ENCODE data around the gene SPDYA. TPM values are rescaled to one million over a fixed set of nuclear protein-coding genes. Genes with fewer than 3 reads are reported as not detected.

SPDYA gene
- total RNA-seq, 3 donors from 2014 or later (not counting 1 experiment from before 2014, with no cell fraction given) = 5.6 to 8.1 (median 8.0) TPM

GRCh38 chr2:28801726-28802125 lies 8.9 kb upstream of the SPDYA start:
- peaks cover 50% of the 10 kb centered on the region for H3K36me3 ChIP-seq (ENCODE audit: control insufficient read depth, insufficient read depth, low read length)
- Mint-ChIP-seq H3K4me1 (peaks cover 20 to 24% of the 10 kb centered on the region in 2 donors), H3K27ac (peak overlapping the region in 1 of 2 donors; percentile 59), H3K9me3 (no peaks in the 10 kb centered on the region), H3K27me3 (ENCODE audit: low read depth in 2 of 2) (no peaks in the 10 kb centered on the region), H3K36me3 (no peaks in the 10 kb centered on the region), H3K4me3 (no peak overlapping the region)
- no peaks in the 10 kb centered on the region for H3K27me3 ChIP-seq (ENCODE audit: control insufficient read depth, insufficient read depth, low read length)
- H3K9me3 ChIP-seq (ENCODE audit: control insufficient read depth, insufficient read depth, low read length) = no peaks in the 10 kb centered on the region
- 98% methylated on average over 2 of the region's 3 CpGs for WGBS (ENCODE audit: insufficient coverage)
- H3K27ac ChIP-seq (ENCODE audit: low read length) = no peak overlapping the region
- no peak for TF ChIP-seq CTCF (IDR thresholded peaks at IDR 0.05)
- ATAC-seq = no peak
- no peak for DNase-seq
- H3K4me1 ChIP-seq (ENCODE audit: control insufficient read depth, insufficient read depth, low read length) = no peaks in the 10 kb centered on the region
- H3K4me3 ChIP-seq (ENCODE audit: low read length) = no peak overlapping the region
- intact Hi-C loops (cut with micrococcal nuclease) = no loop called here

DNA sequence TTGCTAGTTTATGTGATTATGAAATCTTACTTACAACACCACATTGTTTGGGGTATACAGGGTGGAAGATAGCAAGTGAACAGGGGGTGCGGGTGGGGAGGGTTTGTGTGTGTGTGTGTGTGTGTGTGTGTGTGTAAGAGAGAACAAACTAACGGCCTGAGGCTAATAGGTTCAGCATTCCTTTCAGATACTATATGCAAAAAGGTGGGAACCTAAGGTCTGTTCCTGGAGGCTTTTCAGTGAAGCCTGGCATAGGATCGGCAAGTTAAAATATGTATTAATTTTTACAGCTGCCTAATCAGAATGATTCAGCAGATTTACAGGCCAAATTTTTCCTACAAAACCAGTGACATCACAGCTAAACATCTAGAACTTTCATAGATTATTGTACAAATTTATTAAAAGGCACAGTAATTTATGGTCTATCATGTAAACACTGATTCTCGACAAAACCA lies 7.6 kb upstream of the SPDYA start:
- H3K36me3 ChIP-seq (ENCODE audit: control insufficient read depth, insufficient read depth, low read length) = peaks cover 48% of the 10 kb centered on the region
- Mint-ChIP-seq H3K4me3 (no peak overlapping the region), H3K9me3 (no peaks in the 10 kb centered on the region), H3K27me3 (ENCODE audit: low read depth in 2 of 2) (no peaks in the 10 kb centered on the region), H3K4me1 (peaks cover 7 to 13% of the 10 kb centered on the region in 2 donors), H3K36me3 (no peaks in the 10 kb centered on the region), H3K27ac (peak overlapping the region; percentile 29 to 59)
- no peak for DNase-seq
- H3K4me1 ChIP-seq (ENCODE audit: control insufficient read depth, insufficient read depth, low read length) = no peaks in the 10 kb centered on the region
- H3K27me3 ChIP-seq (ENCODE audit: control insufficient read depth, insufficient read depth, low read length) = no peaks in the 10 kb centered on the region
- H3K4me3 ChIP-seq (ENCODE audit: low read length) = no peak overlapping the region
- 78% methylated on average over 2 of the region's 4 CpGs for WGBS (ENCODE audit: insufficient coverage)
- H3K9me3 ChIP-seq (ENCODE audit: control insufficient read depth, insufficient read depth, low read length) = no peaks in the 10 kb centered on the region
- no peak overlapping the region for H3K27ac ChIP-seq (ENCODE audit: low read length)
- intact Hi-C loops (cut with micrococcal nuclease) = no loop called here
- TF ChIP-seq CTCF (IDR thresholded peaks at IDR 0.05) = no peak
- no peak for ATAC-seq

- no peaks in the 10 kb centered on the region for H3K9me3 Mint-ChIP-seq
- Histone ChIP-seq H3K27ac (ENCODE audit: low read length) (peak overlapping the region; percentile 61), H3K9me3 (ENCODE audit: control insufficient read depth, insufficient read depth, low read length) (no peaks in the 10 kb centered on the region), H3K4me3 (ENCODE audit: low read length) (peak overlapping the region; percentile 55), H3K36me3 (ENCODE audit: control insufficient read depth, insufficient read depth, low read length) (peaks cover 5% of the 10 kb centered on the region), H3K4me1 (ENCODE audit: control insufficient read depth, insufficient read depth, low read length) (peaks cover 18% of the 10 kb centered on the region), H3K27me3 (ENCODE audit: control insufficient read depth, insufficient read depth, low read length) (no peaks in the 10 kb centered on the region)
- peaks cover 14 to 15% of the 10 kb centered on the region in 2 donors for H3K4me1 Mint-ChIP-seq
- H3K4me3 Mint-ChIP-seq = peak overlapping the region; percentile 89
- H3K27me3 Mint-ChIP-seq (ENCODE audit: low read depth in 2 of 2) = no peaks in the 10 kb centered on the region
- intact Hi-C loops (cut with micrococcal nuclease) = loop anchor here (1.0 to 10.0 kb wide), 2 partner anchors 59 to 305 kb away; partner anchors contain the start of genes CLIP4 and PPP1CB
- WGBS (ENCODE audit: insufficient coverage) = 62% methylated on average over 10 of the region's 10 CpGs
- ATAC-seq = peak in 1 of 3 donors; percentile 4
- H3K27ac Mint-ChIP-seq = peak overlapping the region; percentile 81 to 92
- no peaks in the 10 kb centered on the region for H3K36me3 Mint-ChIP-seq
- DNase-seq = no peak
- no peak for TF ChIP-seq CTCF (IDR thresholded peaks at IDR 0.05)
Observed at GRCh38 chr2:28809927-28810326, 707 bp upstream of the SPDYA start.

GRCh38 chr2:28818053-28818452 lies 7.4 kb downstream of the SPDYA start:
- no peak for TF ChIP-seq CTCF (IDR thresholded peaks at IDR 0.05)
- Histone ChIP-seq H3K4me3 (ENCODE audit: low read length) (no peak overlapping the region), H3K9me3 (ENCODE audit: control insufficient read depth, insufficient read depth, low read length) (no peaks in the 10 kb centered on the region), H3K27ac (ENCODE audit: low read length) (no peak overlapping the region), H3K4me1 (ENCODE audit: control insufficient read depth, insufficient read depth, low read length) (no peaks in the 10 kb centered on the region), H3K27me3 (ENCODE audit: control insufficient read depth, insufficient read depth, low read length) (no peaks in the 10 kb centered on the region), H3K36me3 (ENCODE audit: control insufficient read depth, insufficient read depth, low read length) (no peaks in the 10 kb centered on the region)
- H3K4me3 Mint-ChIP-seq = no peak overlapping the region
- H3K9me3 Mint-ChIP-seq = no peaks in the 10 kb centered on the region
- H3K27ac Mint-ChIP-seq = no peak overlapping the region
- ATAC-seq = no peak
- intact Hi-C loops (cut with micrococcal nuclease) = loop anchor here (10.0 kb wide), 1 partner anchor 297 kb away; the partner anchor contains the start of gene CLIP4
- 71% methylated on average over 3 of the region's 3 CpGs for WGBS (ENCODE audit: insufficient coverage)
- no peaks in the 10 kb centered on the region for H3K36me3 Mint-ChIP-seq
- H3K27me3 Mint-ChIP-seq (ENCODE audit: low read depth in 2 of 2) = no peaks in the 10 kb centered on the region
- H3K4me1 Mint-ChIP-seq = no peaks in the 10 kb centered on the region
- no peak for DNase-seq
